A673 (cell line): ENCODE results near the gene PFDN2. TPM values are rescaled to one million over a fixed set of nuclear protein-coding genes. Genes with fewer than 3 reads are reported as not detected.
"Not testable (repeated sequence)": the region's sequence is repeated elsewhere in the genome, so short reads cannot be mapped to it uniquely, and the experiment has no call there.

Source experiments
- BruUV-seq: library from RNA; stranded (reverse); fragments of 400-500 nt; replicated peaks from 2 replicates; lab custom pipeline; 2021; lab: Mats Ljungman, UMichigan
- CTCF ChIA-PET: fragments of 300-600 bp; sonication (Branson Sonifier 250); formaldehyde crosslinking; loops from one replicate; lab custom pipeline; 2022; ENCODE audit warnings: antibody characterized with exemption; lab: Charles Lee
- POLR2A ChIA-PET: fragments of 300-600 bp; sonication (Branson Sonifier 250); formaldehyde crosslinking; loops from one replicate; lab custom pipeline; 2022; ENCODE audit warnings: antibody characterized with exemption; ENCODE audit not compliant: low non-redundant PET; lab: Charles Lee
- DNase-seq: peaks from one replicate; pipeline ENCODE4 v3.0.0-alpha.2; 2015; ENCODE audit warnings: low spot score
- H3K27ac ChIP-seq: fragments of 200-600 bp; sonication (generic); 2 replicates; pipeline ENCODE4 v1.5.1; 2016; ENCODE audit warnings: mixed run types, low read depth, mild to moderate bottlenecking, mixed read lengths, antibody characterized with exemption, low read length; ENCODE audit not compliant: poor library complexity, severe bottlenecking
- H3K27me3 ChIP-seq: fragments of 200-600 bp; sonication (generic); replicated peaks from 2 replicates; pipeline ENCODE4 v1.6.1; 2017; ENCODE audit warnings: mixed run types, low read depth, mild to moderate bottlenecking, mixed read lengths, antibody characterized with exemption, low read length; ENCODE audit not compliant: insufficient read depth, poor library complexity
- H3K36me3 ChIP-seq: fragments of 200-600 bp; sonication (generic); 2 replicates; pipeline ENCODE4 v1.6.1; 2016; ENCODE audit warnings: mixed run types, mild to moderate bottlenecking, mixed read lengths, antibody characterized with exemption, low read length; ENCODE audit not compliant: insufficient read depth, poor library complexity, severe bottlenecking
- H3K4me1 ChIP-seq: fragments of 200-600 bp; sonication (generic); 2 replicates; pipeline ENCODE4 v1.6.1; 2017; ENCODE audit warnings: mixed run types, mild to moderate bottlenecking, mixed read lengths, antibody characterized with exemption, low read length; ENCODE audit not compliant: insufficient read depth, poor library complexity, severe bottlenecking
- H3K4me3 ChIP-seq: fragments of 200-600 bp; sonication (generic); 2 replicates; pipeline ENCODE4 v1.5.1; 2016; ENCODE audit warnings: low read depth, mixed run types, mild to moderate bottlenecking, mixed read lengths, low read length; ENCODE audit not compliant: poor library complexity, severe bottlenecking
- H3K9me3 ChIP-seq: fragments of 200-600 bp; sonication (generic); 2 replicates; pipeline ENCODE4 v1.6.1; 2016; ENCODE audit warnings: mixed run types, low read depth, mild to moderate bottlenecking, mixed read lengths, antibody characterized with exemption, low read length; ENCODE audit not compliant: poor library complexity, severe bottlenecking
- CTCF ChIP-seq: fragments of 300-800, 200-600 bp; sonication (generic); conservative IDR thresholded peaks from 2 replicates; pipeline ENCODE4 v1.5.1; 2017; ENCODE audit warnings: low read depth, mild to moderate bottlenecking, antibody characterized with exemption, low read length, moderate library complexity, mixed read lengths
- EZH2 ChIP-seq: fragments of 200-600 bp; sonication (generic); IDR thresholded peaks from 2 replicates; pipeline ENCODE4 v1.6.1; 2017; ENCODE audit warnings: borderline replicate concordance, low read depth, mild to moderate bottlenecking, mixed read lengths, antibody characterized with exemption, low read length; ENCODE audit not compliant: poor library complexity, severe bottlenecking
- intact Hi-C: fragments of 100-400 bp; cut with micrococcal nuclease; formaldehyde crosslinking; loops from one replicate; pipeline ENCODE4 v1.10.0; 2022; ENCODE audit not compliant: unreplicated experiment
- total RNA-seq: library from RNA; stranded (reverse); gene quantifications from 2 replicates; pipeline ENCODE4 v1.2.3, GENCODE V29; 2021

PFDN2 gene
- total RNA-seq, 1 experiment from 2014 or later = 131 TPM

- intact Hi-C loops = no loop called here
- no peak overlapping the region for H3K27ac ChIP-seq
- CTCF ChIA-PET = no interaction called here
Observed at GRCh38 chr1:161066694-161067093, 51.1 kb downstream of the PFDN2 start.

GRCh38 chr1:161065681-161066080 is 52.2 kb downstream of the PFDN2 start:
- CTCF ChIA-PET, H3K9me3 ChIP-seq, POLR2A ChIA-PET, H3K4me3 ChIP-seq, H3K27me3 ChIP-seq, DNase-seq, BruUV-seq, H3K36me3 ChIP-seq, intact Hi-C loops, H3K27ac ChIP-seq, H3K4me1 ChIP-seq: not testable (repeated sequence)

More at GRCh38 chr1:161066694-161067093, 51.1 kb downstream of the PFDN2 start:
- POLR2A ChIA-PET = no interaction called here
- no peak overlapping the region for H3K4me3 ChIP-seq
- no TSS peak for BruUV-seq
- no peak for DNase-seq
- no peaks in the 10 kb centered on the region for H3K9me3 ChIP-seq
- no peak for TF ChIP-seq CTCF
- no peak for TF ChIP-seq EZH2
- H3K4me1 ChIP-seq = no peaks in the 10 kb centered on the region
- H3K27me3 ChIP-seq = peaks cover 9% of the 10 kb centered on the region
- no peaks in the 10 kb centered on the region for H3K36me3 ChIP-seq

- DNase-seq, H3K36me3 ChIP-seq, POLR2A ChIA-PET, CTCF ChIA-PET, H3K9me3 ChIP-seq, H3K27ac ChIP-seq, H3K27me3 ChIP-seq, H3K4me3 ChIP-seq, BruUV-seq, intact Hi-C loops, H3K4me1 ChIP-seq: not testable (repeated sequence)
Observed at GRCh38 chr1:161063936-161064335, 53.9 kb downstream of the PFDN2 start.

GRCh38 chr1:161061419-161061818 is 56.4 kb downstream of the PFDN2 start:
- TF ChIP-seq CTCF (no peak), EZH2 (no peak)
- ChIA-PET POLR2A (no interaction called here), CTCF (no interaction called here)
- H3K27ac ChIP-seq = no peak overlapping the region
- intact Hi-C loops = no loop called here
- no peak for DNase-seq
- H3K27me3 ChIP-seq = peaks cover 9% of the 10 kb centered on the region
- no peaks in the 10 kb centered on the region for H3K4me1 ChIP-seq
- H3K9me3 ChIP-seq = no peaks in the 10 kb centered on the region
- BruUV-seq = no TSS peak
- H3K36me3 ChIP-seq = no peaks in the 10 kb centered on the region
- no peak overlapping the region for H3K4me3 ChIP-seq
